ENCODE data around the gene ITPKB. TPM values are rescaled to one million over a fixed set of nuclear protein-coding genes. Genes with fewer than 3 reads are reported as not detected.

The ITPKB gene
- polyA plus RNA-seq, 1 of the 3 experiments (the other 2 are of a cell fraction) = 2.4 TPM

DNA sequence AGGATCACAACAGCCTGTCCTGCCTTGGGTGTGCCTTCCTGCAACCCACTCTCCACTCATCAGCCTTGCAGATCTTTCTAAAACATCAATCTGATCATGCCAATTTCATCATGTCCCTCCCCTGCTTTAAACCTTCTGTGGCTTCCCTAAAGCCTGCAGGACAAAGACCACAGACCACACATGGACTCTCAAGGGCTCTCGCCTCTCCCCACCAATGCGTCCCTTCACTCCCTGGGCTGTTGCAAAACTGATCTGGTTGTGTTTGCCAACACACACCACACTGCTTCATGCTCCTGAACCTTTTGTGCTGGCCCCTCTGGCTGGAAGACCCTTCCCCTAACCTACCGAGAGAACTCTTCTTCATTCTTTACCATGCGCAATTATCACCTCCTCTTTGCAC, 72.4 kb downstream of the ITPKB start:
- POLR2A ChIA-PET = no interaction called here
- Histone ChIP-seq H3K4me3 (ENCODE audit: low read depth in 2 of 2, low read length in 1 of 2) (no peak overlapping the region), H3K4me2 (no peak overlapping the region), H3F3A (replicated peaks; ENCODE audit: insufficient read depth) (no peaks in the 10 kb centered on the region), H4K20me1 (ENCODE audit: insufficient read depth) (no peaks in the 10 kb centered on the region), H3K9ac (no peak overlapping the region), H3K9me3 (no peaks in the 10 kb centered on the region), H3K36me3 (replicated peaks in 1 of 2; ENCODE audit: control insufficient read depth in 1 of 2, insufficient read depth in 2 of 2, low read length in 1 of 2) (no peaks in the 10 kb centered on the region), H3K27ac (ENCODE audit: low read depth in 2 of 2, low read length in 1 of 2) (no peak overlapping the region), H3K4me1 (ENCODE audit: control insufficient read depth in 1 of 2, insufficient read depth in 2 of 2, low read depth in 1 of 2, low read length in 1 of 2) (peaks cover 10 to 16% of the 10 kb centered on the region in 2 experiments; a peak in 3 of 4 replicates), H3K9me2 (no peaks in the 10 kb centered on the region), H3K79me2 (ENCODE audit: insufficient read depth) (no peaks in the 10 kb centered on the region), H2AFZ (ENCODE audit: low read depth) (no peak overlapping the region), H3K27me3 (ENCODE audit: insufficient read depth) (no peaks in the 10 kb centered on the region)
- DNase-seq = no peak
- TF ChIP-seq JUND (IDR thresholded peaks at IDR 0.05) (no peak), RCOR1 (IDR thresholded peaks at IDR 0.05; ENCODE audit: low read length) (no peak), EZH2phosphoT487 (IDR thresholded peaks at IDR 0.05; ENCODE audit: borderline replicate concordance, low read depth) (no peak), SIN3A (IDR thresholded peaks at IDR 0.05; ENCODE audit: borderline replicate concordance, low read depth, low read length) (no peak)
- TF ChIP-seq, protein P1, sequence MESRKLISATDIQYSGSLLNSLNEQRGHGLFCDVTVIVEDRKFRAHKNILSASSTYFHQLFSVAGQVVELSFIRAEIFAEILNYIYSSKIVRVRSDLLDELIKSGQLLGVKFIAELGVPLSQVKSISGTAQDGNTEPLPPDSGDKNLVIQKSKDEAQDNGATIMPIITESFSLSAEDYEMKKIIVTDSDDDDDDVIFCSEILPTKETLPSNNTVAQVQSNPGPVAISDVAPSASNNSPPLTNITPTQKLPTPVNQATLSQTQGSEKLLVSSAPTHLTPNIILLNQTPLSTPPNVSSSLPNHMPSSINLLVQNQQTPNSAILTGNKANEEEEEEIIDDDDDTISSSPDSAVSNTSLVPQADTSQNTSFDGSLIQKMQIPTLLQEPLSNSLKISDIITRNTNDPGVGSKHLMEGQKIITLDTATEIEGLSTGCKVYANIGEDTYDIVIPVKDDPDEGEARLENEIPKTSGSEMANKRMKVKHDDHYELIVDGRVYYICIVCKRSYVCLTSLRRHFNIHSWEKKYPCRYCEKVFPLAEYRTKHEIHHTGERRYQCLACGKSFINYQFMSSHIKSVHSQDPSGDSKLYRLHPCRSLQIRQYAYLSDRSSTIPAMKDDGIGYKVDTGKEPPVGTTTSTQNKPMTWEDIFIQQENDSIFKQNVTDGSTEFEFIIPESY (IDR thresholded peaks at IDR 0.05; ENCODE audit: borderline replicate concordance, low read depth) = no peak
- 99% methylated on average over 4 of the region's 4 CpGs for WGBS (ENCODE audit: low lambda C conversion rate)
- CTCF ChIA-PET = interaction anchor here (1.2 kb wide), 1 partner anchor 15 kb away, joined by 3 read pairs; no protein-coding TSS in a partner anchor

DNA sequence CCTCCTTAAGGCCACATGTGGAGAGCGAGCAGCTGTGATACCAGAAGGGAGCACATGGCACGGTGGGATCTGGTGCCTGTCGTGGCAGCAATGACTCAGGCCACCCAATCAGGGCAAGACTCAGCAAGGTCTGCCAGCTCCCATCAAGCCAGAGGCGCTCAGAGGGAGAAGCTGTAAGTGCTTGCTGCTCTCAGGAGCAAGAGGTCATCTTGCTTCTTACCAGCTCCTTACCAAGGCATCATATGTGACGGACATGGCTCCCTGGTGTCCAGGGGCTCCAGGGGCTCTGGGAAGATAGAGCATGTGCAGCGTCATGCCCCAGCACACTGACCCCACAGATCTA, 72.9 kb downstream of the ITPKB start:
- 95% methylated on average over 6 of the region's 6 CpGs for WGBS (ENCODE audit: low lambda C conversion rate)
- no peak overlapping the region for H3K9ac ChIP-seq
- H3K9me2 ChIP-seq = no peaks in the 10 kb centered on the region
- no peaks in the 10 kb centered on the region for H3K27me3 ChIP-seq (ENCODE audit: insufficient read depth)
- DNase-seq = no peak
- H3F3A ChIP-seq (replicated peaks; ENCODE audit: insufficient read depth) = no peaks in the 10 kb centered on the region
- no peaks in the 10 kb centered on the region for H3K9me3 ChIP-seq
- H3K4me1 ChIP-seq (ENCODE audit: control insufficient read depth in 1 of 2, insufficient read depth in 2 of 2, low read depth in 1 of 2, low read length in 1 of 2) = peaks cover 11 to 18% of the 10 kb centered on the region in 2 experiments; a peak in 3 of 4 replicates
- H3K79me2 ChIP-seq (ENCODE audit: insufficient read depth) = no peaks in the 10 kb centered on the region
- no peak overlapping the region for H3K4me2 ChIP-seq
- no peak for TF ChIP-seq GABPA (IDR thresholded peaks at IDR 0.05; ENCODE audit: low read depth)
- TF ChIP-seq, protein P2, sequence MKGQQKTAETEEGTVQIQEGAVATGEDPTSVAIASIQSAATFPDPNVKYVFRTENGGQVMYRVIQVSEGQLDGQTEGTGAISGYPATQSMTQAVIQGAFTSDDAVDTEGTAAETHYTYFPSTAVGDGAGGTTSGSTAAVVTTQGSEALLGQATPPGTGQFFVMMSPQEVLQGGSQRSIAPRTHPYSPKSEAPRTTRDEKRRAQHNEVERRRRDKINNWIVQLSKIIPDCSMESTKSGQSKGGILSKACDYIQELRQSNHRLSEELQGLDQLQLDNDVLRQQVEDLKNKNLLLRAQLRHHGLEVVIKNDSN (IDR thresholded peaks at IDR 0.05; ENCODE audit: borderline replicate concordance, low read depth) = no peak
- no peak for TF ChIP-seq CHD2 (IDR thresholded peaks at IDR 0.05; ENCODE audit: low read length, partially characterized antibody)
- TF ChIP-seq TCF12 (IDR thresholded peaks at IDR 0.05) = no peak
- TF ChIP-seq TEAD4 (IDR thresholded peaks at IDR 0.05; ENCODE audit: borderline replicate concordance, insufficient read depth) = no peak
- no peak for TF ChIP-seq RFX5 (IDR thresholded peaks at IDR 0.05; ENCODE audit: low read length)
- no peak for TF ChIP-seq NRF1 (IDR thresholded peaks at IDR 0.05; ENCODE audit: low read depth, low read length)
- no peak for TF ChIP-seq EZH2phosphoT487 (IDR thresholded peaks at IDR 0.05; ENCODE audit: borderline replicate concordance, low read depth)
- TF ChIP-seq GATA2 (CRISPR knock-in tag; IDR thresholded peaks at IDR 0.05) = no peak
- no peak for TF ChIP-seq TAF1 (IDR thresholded peaks at IDR 0.05; ENCODE audit: borderline replicate concordance, low read depth, low read length)
- TF ChIP-seq, protein P1 (IDR thresholded peaks at IDR 0.05; ENCODE audit: borderline replicate concordance, low read depth) = no peak
- no peak for TF ChIP-seq SIN3A (IDR thresholded peaks at IDR 0.05; ENCODE audit: borderline replicate concordance, low read depth, low read length)
- TF ChIP-seq FOXJ3 (CRISPR knock-in tag; IDR thresholded peaks at IDR 0.05) = no peak
- TF ChIP-seq NFIC (IDR thresholded peaks at IDR 0.05; ENCODE audit: borderline replicate concordance) = no peak
- TF ChIP-seq JUND (IDR thresholded peaks at IDR 0.05) = no peak
- no peaks in the 10 kb centered on the region for H3K36me3 ChIP-seq (replicated peaks in 1 of 2; ENCODE audit: control insufficient read depth in 1 of 2, insufficient read depth in 2 of 2, low read length in 1 of 2)
- no peak overlapping the region for H3K4me3 ChIP-seq (ENCODE audit: low read depth in 2 of 2, low read length in 1 of 2)
- ChIA-PET CTCF (no interaction called here), POLR2A (no interaction called here)
- no peak overlapping the region for H3K27ac ChIP-seq (ENCODE audit: low read depth in 2 of 2, low read length in 1 of 2)
- H2AFZ ChIP-seq (ENCODE audit: low read depth) = no peak overlapping the region
- H4K20me1 ChIP-seq (ENCODE audit: insufficient read depth) = no peaks in the 10 kb centered on the region
